HL-60 (cell line): Measurements from ENCODE around the gene PARD3.

Experiments
- GABPA ChIP-seq: IDR thresholded peaks from 2 replicates; pipeline ENCODE4 v1.6.1; 2012; ENCODE audit warnings: low read depth
- POLR2AphosphoS5 ChIP-seq: IDR thresholded peaks from 2 replicates; pipeline ENCODE4 v1.6.1; 2012; ENCODE audit warnings: low read depth
- TF ChIP-seq, protein P1 (sequence below): IDR thresholded peaks from one replicate; pipeline ENCODE4 v1.5.1; 2011; ENCODE audit warnings: low read length, control low read depth, inconsistent platforms; ENCODE audit not compliant: insufficient read depth
- TF ChIP-seq, protein P2 (sequence below): IDR thresholded peaks from 2 replicates; pipeline ENCODE4 v1.6.1; 2012; ENCODE audit warnings: low read depth; ENCODE audit not compliant: insufficient replicate concordance

DNA sequence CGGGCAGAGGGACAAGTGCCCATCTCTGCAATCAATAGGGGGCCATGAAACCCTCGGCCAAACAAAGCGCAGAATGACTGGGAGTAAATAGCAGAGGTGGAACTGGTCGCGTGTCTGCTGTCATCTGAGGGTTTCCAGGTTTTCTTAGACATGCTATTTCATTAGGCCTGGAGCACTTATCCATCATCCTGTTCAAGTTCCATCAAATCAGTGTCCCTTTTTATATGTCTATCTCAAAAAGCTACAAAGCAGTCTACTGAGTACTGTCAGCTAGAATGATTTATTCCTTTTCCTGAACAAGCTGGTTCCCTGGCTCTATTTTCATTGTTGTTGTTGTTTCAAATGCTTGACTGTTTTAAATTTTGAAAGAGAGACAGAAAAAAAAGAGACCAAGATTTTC, 590.5 kb downstream of the PARD3 start:
- TF ChIP-seq, protein P1, sequence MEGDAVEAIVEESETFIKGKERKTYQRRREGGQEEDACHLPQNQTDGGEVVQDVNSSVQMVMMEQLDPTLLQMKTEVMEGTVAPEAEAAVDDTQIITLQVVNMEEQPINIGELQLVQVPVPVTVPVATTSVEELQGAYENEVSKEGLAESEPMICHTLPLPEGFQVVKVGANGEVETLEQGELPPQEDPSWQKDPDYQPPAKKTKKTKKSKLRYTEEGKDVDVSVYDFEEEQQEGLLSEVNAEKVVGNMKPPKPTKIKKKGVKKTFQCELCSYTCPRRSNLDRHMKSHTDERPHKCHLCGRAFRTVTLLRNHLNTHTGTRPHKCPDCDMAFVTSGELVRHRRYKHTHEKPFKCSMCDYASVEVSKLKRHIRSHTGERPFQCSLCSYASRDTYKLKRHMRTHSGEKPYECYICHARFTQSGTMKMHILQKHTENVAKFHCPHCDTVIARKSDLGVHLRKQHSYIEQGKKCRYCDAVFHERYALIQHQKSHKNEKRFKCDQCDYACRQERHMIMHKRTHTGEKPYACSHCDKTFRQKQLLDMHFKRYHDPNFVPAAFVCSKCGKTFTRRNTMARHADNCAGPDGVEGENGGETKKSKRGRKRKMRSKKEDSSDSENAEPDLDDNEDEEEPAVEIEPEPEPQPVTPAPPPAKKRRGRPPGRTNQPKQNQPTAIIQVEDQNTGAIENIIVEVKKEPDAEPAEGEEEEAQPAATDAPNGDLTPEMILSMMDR: no peak
- TF ChIP-seq, protein P2, sequence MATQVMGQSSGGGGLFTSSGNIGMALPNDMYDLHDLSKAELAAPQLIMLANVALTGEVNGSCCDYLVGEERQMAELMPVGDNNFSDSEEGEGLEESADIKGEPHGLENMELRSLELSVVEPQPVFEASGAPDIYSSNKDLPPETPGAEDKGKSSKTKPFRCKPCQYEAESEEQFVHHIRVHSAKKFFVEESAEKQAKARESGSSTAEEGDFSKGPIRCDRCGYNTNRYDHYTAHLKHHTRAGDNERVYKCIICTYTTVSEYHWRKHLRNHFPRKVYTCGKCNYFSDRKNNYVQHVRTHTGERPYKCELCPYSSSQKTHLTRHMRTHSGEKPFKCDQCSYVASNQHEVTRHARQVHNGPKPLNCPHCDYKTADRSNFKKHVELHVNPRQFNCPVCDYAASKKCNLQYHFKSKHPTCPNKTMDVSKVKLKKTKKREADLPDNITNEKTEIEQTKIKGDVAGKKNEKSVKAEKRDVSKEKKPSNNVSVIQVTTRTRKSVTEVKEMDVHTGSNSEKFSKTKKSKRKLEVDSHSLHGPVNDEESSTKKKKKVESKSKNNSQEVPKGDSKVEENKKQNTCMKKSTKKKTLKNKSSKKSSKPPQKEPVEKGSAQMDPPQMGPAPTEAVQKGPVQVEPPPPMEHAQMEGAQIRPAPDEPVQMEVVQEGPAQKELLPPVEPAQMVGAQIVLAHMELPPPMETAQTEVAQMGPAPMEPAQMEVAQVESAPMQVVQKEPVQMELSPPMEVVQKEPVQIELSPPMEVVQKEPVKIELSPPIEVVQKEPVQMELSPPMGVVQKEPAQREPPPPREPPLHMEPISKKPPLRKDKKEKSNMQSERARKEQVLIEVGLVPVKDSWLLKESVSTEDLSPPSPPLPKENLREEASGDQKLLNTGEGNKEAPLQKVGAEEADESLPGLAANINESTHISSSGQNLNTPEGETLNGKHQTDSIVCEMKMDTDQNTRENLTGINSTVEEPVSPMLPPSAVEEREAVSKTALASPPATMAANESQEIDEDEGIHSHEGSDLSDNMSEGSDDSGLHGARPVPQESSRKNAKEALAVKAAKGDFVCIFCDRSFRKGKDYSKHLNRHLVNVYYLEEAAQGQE: no peak
- no peak for TF ChIP-seq POLR2AphosphoS5
- TF ChIP-seq GABPA: no peak
